Kidney (tissue), 14 donors: ENCODE data around the gene AGO3. TPM values are rescaled to one million over a fixed set of nuclear protein-coding genes. Genes with fewer than 3 reads are reported as not detected.

Source experiments
- DNase-seq, 5 donors: peaks; one replicate each; pipeline ENCODE4 v3.0.0-alpha.2; 2013 to 2020
- FAIRE-seq: peaks from 2 replicates; lab custom pipeline; 2012; peaks lifted over from hg19 to GRCh38; lab: Jason Lieb, UNC
- H3K27ac ChIP-seq, 2 donors: one replicate each; pipeline ENCODE4 v1.7.0; 2013; ENCODE audit warnings: low read depth in 2 of 2, low read length in 2 of 2, inconsistent platforms in 1 of 2
- H3K27me3 ChIP-seq: one replicate; pipeline ENCODE4 v1.7.1; 2013; ENCODE audit warnings: low read length, inconsistent platforms; ENCODE audit not compliant: control insufficient read depth, insufficient read depth
- H3K36me3 ChIP-seq, 3 donors: one replicate each; pipeline versions ENCODE4 v1.7.0 to v1.7.1; 2013; ENCODE audit warnings: low read length in 3 of 3, control low read depth in 1 of 3, inconsistent platforms in 1 of 3; ENCODE audit not compliant: insufficient read depth in 3 of 3, control insufficient read depth in 2 of 3
- H3K4me1 ChIP-seq, 3 donors: one replicate each; pipeline versions ENCODE4 v1.7.0 to v1.7.1; 2013; ENCODE audit warnings: low read length in 3 of 3, inconsistent platforms in 1 of 3, low read depth in 1 of 3; ENCODE audit not compliant: control insufficient read depth in 2 of 3, insufficient read depth in 2 of 3
- H3K4me3 ChIP-seq, 3 donors: one replicate each; pipeline versions ENCODE4 v1.7.0 to v1.8.1; 2013; ENCODE audit warnings: low read length in 3 of 3, control low read depth in 1 of 3, inconsistent platforms in 1 of 3
- H3K9ac ChIP-seq, 3 donors: one replicate each; pipeline versions ENCODE4 v1.7.0 to v1.7.1; 2013; ENCODE audit warnings: low read length in 3 of 3, control low read depth in 1 of 3, inconsistent platforms in 1 of 3
- H3K9me3 ChIP-seq, 3 donors: one replicate each; pipeline versions ENCODE4 v1.7.0 to v1.7.1; 2013; ENCODE audit warnings: low read length in 3 of 3, control low read depth in 1 of 3, inconsistent platforms in 1 of 3; ENCODE audit not compliant: control insufficient read depth in 2 of 3, insufficient read depth in 1 of 3
- intact Hi-C: fragments of 100-400 bp; cut with DNase I; formaldehyde crosslinking; loops from one replicate; pipeline ENCODE4 v1.11.1; 2022
- polyA plus RNA-seq: library from polyadenylated mRNA; stranded (reverse); fragments of 350-450 nt; fragmentation: Illumina TruSeq; extraction: RNeasy Lipid Tissue Mini Kit (QIAGEN cat#74804); gene quantifications from one replicate; pipeline ENCODE4 v1.2.3, GENCODE V29; 2014; ENCODE audit warnings: low read depth, low replicate concordance; ENCODE audit not compliant: insufficient read depth
- total RNA-seq: library from RNA; stranded (reverse); fragmentation: NEBNext Ultra II Directional; extraction: Animal tissue kit (Norgen Biotek cat#: 25700); gene quantifications from one replicate; pipeline ENCODE4 v1.2.1, GENCODE V29; 2021
- TF ChIP-seq, protein P1 (sequence below): IDR thresholded peaks from 3 replicates; pipeline ENCODE4 v1.5.1; 2012; ENCODE audit warnings: mild to moderate bottlenecking, moderate library complexity, borderline replicate concordance; ENCODE audit not compliant: insufficient read depth; ENCODE audit errors: extremely low read depth
- donor health status: control.
- donor health status: control.
- donor health status: control.
- donor health status: control.
- donor health status: control.
- donor health status: DM: yes; HTN: yes; CAD: no.
- donor health status: Normal renal cell carcinoma (clear cell type).

Gene AGO3
- total and polyA plus RNA-seq, 2 donors from 2014 or later, result 2.8 to 28.2 TPM

DNA sequence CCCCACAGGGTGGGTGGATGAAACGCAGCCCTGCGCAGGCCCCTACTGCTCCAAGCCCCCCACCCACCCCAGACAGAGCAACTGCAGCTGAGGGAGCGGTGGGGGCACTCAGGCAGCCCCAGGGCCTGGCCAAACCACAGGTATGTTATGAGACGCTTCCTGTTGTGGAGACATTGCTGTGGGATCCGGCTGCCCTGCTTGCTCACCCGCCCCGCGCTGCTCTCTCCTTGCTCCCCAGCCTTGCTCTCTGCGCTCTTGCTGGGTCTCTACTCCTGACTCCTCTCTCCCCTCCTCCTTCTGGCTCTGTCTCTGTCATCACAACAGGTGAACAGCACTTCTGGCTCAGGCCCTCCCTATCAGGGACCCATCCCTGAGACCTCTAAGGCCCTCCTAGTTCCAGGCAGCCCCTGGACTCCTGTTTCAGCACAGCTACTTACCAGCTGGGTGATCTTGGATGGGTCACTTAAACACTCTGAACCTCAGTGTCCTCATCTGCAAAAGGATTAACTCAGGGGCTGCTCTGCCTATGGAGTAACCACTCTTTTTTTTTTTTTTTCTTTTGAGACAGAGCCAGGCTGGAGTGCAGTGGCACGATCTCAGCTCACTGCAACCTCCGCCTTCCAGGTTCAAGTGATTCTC, 178.3 kb downstream of the AGO3 start:
- FAIRE-seq, result no peak
- intact Hi-C loops, result no loop called here
- Histone ChIP-seq H3K27ac (no peak overlapping the region), H3K27me3 (no peaks in the 10 kb centered on the region), H3K9me3 (no peaks in the 10 kb centered on the region), H3K36me3 (no peaks in the 10 kb centered on the region), H3K4me1 (no peaks in the 10 kb centered on the region), H3K4me3 (no peak overlapping the region), H3K9ac (no peak overlapping the region)
- DNase-seq, result peak in 1 of 5 donors; percentile 59
- TF ChIP-seq, protein P1, sequence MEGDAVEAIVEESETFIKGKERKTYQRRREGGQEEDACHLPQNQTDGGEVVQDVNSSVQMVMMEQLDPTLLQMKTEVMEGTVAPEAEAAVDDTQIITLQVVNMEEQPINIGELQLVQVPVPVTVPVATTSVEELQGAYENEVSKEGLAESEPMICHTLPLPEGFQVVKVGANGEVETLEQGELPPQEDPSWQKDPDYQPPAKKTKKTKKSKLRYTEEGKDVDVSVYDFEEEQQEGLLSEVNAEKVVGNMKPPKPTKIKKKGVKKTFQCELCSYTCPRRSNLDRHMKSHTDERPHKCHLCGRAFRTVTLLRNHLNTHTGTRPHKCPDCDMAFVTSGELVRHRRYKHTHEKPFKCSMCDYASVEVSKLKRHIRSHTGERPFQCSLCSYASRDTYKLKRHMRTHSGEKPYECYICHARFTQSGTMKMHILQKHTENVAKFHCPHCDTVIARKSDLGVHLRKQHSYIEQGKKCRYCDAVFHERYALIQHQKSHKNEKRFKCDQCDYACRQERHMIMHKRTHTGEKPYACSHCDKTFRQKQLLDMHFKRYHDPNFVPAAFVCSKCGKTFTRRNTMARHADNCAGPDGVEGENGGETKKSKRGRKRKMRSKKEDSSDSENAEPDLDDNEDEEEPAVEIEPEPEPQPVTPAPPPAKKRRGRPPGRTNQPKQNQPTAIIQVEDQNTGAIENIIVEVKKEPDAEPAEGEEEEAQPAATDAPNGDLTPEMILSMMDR, result no peak

- H3K9me3 ChIP-seq, result no peaks in the 10 kb centered on the region
- intact Hi-C loops, result no loop called here
- H3K27ac ChIP-seq, result no peak overlapping the region
- no peak for DNase-seq
- H3K4me1 ChIP-seq, result no peaks in the 10 kb centered on the region
- no peak overlapping the region for H3K4me3 ChIP-seq
- H3K27me3 ChIP-seq, result no peaks in the 10 kb centered on the region
- H3K9ac ChIP-seq, result no peak overlapping the region
- TF ChIP-seq, protein P1, result no peak
- FAIRE-seq, result no peak
- no peaks in the 10 kb centered on the region for H3K36me3 ChIP-seq
Observed at GRCh38 chr1:36111151-36111550, 180.2 kb downstream of the AGO3 start.

GRCh38 chr1:36112823-36113222, 181.9 kb downstream of the AGO3 start:
- no peak overlapping the region for H3K4me3 ChIP-seq
- no peaks in the 10 kb centered on the region for H3K9me3 ChIP-seq
- FAIRE-seq, result no peak
- intact Hi-C loops, result no loop called here
- H3K9ac ChIP-seq, result no peak overlapping the region
- TF ChIP-seq, protein P1, result no peak
- no peak overlapping the region for H3K27ac ChIP-seq
- no peaks in the 10 kb centered on the region for H3K27me3 ChIP-seq
- no peaks in the 10 kb centered on the region for H3K4me1 ChIP-seq
- no peak for DNase-seq
- no peaks in the 10 kb centered on the region for H3K36me3 ChIP-seq

GRCh38 chr1:36114371-36114770, 183.5 kb downstream of the AGO3 start:
- DNase-seq, result no peak
- TF ChIP-seq, protein P1, result no peak

More at GRCh38 chr1:36114371-36114770, 183.5 kb downstream of the AGO3 start:
- Histone ChIP-seq H3K9ac (no peak overlapping the region), H3K4me1 (no peaks in the 10 kb centered on the region), H3K36me3 (no peaks in the 10 kb centered on the region), H3K27me3 (no peaks in the 10 kb centered on the region), H3K27ac (no peak overlapping the region), H3K9me3 (no peaks in the 10 kb centered on the region), H3K4me3 (no peak overlapping the region)
- intact Hi-C loops, result no loop called here
- no peak for FAIRE-seq
